Kidney capillary endothelial cell (primary cell): ENCODE data around the gene COL8A2.
A peak's percentile ranks its signal among the peaks of the same experiment; 100 is the strongest.

Experiments used
- DNase-seq: peaks from one replicate; pipeline ENCODE4 v3.0.0-alpha.2; 2018; ENCODE audit warnings: low spot score

COL8A2 gene

DNA sequence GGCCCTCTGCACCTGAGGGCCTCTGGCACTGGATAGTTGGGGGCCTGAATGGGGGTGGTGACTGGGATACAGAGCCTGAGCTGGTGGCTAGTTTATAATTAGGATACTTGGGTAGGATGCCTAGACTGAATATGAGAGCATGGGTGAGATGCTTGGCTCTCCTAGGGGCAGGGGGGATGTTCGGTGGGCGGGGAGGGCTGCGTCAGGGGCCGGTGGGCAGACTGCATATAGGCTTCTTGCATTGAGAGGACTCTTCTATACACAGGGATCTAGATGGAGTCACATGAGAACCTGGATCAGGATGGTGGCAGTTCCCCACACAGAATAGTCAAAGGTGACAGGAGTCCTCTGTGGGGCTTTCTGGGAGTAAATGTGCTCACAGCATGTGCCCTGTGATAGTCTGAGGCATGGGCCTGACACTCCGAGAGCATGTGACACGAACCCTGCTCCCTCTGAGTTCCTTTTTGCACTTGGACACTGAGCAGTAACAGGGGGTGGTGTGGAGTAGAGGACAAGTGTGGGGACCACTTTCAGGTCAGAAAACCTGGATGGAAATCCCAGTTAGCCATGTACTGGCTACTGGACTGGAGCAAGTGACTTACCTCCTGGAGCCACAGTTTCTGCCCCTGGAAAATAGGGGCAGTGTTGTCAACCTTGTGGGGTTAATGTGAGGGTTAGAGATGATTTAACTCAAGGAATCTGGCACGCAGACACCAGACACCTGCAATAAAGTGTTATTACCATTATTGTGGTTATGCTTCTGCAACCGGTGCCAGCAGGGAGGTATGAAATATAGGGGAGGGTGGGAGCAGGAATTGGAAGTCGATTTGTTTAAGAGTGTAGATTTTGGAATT, 33.2 kb upstream of the COL8A2 start:
- no peak for DNase-seq

GRCh38 chr1:36157115-36157903, 32.3 kb upstream of the COL8A2 start:
- no peak for DNase-seq

DNA sequence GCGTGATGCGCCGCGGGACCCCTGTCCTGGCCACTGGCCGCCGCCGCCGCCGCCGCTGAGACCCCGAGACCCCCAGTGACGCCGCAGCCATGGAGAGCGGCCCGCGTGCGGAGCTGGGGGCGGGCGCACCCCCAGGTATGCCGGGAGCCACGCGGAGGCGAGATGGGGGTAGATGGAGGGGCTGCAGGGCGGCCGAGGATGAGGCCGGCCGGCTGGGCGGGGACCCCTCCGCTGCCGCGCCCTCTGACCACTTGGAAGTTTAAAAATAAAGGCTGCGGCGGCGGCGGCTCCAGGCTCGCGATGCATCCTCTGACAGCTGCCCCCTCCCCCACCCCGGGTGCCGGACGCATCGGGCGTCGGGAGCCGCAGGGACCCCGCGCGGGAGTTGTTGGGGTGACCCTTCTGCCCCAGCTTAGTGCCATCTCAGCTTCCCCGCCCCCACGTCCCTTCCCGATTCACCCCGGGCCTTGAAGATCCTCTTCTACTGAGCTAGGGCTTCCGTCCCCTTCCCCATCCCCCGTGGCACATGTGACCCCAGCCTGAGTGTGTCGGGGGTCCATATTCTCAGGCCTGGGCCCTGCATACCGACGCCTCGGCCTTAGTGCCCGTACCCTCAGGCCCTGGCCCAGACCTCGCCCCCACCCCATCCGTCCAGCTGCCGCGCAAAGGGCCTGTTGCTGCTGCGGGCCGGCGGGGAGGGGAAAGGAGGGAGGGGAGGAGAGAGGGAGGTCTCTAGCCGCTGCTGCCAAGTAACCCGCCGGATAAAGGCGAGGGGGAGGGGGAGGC, 31.5 kb upstream of the COL8A2 start:
- no peak for DNase-seq

DNA sequence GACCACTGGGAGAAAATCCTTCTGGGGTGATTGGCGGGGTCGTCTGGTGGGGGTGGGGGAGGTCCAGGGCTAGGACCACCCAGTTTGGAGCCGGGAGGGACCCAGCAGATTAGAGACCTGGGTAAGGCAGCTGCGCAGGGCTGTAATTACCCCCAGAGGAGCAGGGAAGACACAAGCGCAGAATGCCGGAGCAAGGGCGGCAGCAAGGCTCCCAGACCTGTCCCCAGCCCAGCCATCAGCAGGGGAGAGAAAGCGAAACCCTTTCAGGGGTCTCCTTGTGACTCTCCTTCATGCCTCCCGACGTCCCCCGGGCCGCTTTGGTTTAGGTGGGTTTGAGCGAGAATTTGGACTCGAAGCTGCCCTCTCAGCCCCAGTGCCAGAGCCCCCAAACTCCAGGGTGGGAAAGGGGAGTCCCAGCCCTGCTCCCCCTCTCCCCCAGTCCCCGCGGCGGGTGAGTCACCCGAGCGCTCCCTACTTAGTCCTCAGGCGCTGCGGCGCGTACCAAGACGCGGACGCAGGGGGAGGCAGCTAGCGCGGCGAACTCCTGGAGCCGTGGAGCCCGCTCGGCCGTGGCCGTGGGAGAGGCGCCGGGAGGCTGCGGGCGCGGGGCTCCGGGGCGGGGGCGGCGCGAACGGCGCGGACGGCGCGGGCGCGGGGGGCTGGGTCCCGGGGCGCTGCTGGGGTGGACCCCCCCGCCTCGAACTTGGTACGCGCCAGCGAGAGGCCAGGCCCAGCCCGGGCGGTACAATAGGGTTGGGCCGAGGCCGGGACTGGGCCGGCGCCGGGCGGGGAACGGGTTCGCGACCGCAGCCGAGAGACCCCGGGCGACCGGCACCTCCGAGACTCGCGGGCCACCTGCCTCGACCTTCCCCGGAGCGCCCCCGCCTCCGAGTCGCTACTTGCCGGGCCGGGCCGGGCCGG, 30.6 kb upstream of the COL8A2 start, which contains the start of gene MAP7D1:
Gene MAP7D1 (plus strand): TSS at position 753 of the 921 bp plus-strand sequence. CDS start 258 bp downstream, outside the sequence.
- DNase-seq: no peak

DNA sequence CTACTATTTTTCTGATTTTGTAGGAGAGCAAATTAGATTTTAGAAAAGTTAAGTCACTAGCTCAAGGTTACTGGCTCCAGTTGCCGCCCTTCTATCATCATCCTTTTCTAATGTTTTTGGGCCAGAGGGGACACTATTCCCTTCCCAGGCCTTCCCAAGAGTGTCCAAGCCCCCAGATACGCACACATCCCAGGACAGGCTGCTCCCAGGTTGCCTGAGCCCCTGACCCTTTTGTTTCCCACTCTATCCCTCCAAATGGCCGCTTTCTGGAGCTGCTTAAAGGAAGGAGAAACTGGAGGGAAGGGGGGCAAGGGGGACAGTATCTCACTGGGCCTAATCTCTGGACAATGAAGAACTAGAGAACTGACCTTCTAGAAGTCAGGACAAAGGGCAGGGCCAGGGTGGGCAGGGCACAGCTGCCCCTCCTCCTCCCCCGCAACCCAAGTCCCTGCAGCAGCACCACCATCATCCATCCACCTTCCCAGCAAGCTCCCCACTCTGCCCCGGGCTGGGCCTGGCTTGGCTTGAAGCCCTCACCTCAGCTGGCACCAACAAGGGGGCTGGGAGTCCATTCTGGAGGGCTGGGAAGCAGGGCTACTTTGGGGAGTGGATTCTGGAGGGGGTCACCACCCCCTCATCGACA, 29.9 kb upstream of the COL8A2 start:
- DNase-seq: no peak

- no peak for DNase-seq
These were observed 29.3 kb upstream of the COL8A2 start for GRCh38 chr1:36154335-36154734.

DNA sequence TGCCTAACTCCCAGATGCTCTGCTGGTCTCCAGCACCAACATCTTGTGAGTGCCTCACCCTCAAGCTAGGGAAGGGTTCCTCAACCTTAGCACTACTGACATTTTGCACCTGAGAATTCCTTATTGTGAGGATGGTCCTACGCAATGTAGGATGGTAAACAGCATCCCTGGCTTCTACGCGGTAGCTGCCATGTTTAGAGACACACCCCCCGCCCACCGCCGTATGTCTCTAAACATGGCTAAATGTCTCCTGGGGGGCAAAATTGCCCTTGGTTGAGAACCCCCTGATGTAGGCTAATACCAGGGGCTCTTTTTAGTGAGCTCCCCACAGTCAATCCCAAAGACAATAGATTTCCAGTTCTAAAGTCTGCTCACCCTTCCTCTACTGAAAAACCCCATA, 28.5 kb upstream of the COL8A2 start:
- DNase-seq: no peak

DNA sequence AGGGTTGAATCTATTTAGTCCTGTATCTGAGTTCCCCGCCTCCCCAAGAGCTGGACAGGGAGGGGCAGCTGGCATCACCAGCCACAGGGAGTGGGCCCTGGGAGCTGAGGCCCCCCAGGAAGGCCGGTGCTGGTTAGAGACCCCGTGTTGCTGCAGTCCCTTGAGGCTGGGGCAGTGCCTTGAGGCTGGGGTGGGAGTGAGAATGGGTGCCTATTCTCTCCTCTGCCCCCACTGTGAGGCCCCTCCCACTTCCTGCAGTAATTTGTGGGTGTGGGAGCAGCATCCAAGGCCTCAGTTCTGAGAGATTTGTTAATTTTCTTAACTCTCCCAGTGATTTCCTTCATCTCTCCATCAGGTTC, 26.8 kb upstream of the COL8A2 start:
- no peak for DNase-seq

DNA sequence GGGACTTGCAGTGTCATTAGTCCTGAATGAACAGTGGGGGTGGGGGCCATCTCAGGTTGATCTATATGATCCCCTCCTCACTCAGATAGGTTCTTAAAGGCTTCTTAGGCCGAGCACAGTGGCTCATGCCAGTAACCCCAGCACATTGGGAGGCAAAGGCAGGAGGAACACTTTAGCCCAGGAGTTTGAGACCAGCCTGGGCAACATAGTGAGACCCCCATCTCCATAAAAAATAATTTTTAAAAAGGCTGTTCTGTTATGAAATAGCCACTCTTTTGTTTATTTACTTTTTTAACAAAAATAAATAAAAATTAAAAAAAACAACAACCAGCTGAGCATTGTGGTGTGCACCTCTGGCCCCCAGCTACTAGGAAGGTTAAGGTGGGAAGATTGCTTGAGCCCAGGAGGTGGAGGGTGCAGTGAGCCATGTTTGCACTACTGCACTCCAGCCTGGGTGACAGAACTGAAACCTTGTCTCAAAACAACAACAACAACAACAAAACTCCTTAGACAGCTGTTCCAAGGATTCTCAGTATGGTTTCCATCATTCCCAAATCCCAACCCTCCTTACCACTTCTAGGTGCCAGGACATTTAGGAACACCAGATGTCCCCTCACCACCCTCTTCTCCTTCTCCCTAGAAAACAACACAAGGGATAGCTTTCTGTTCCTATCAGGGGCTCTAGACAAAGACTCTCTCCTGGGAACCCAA, 26.3 kb upstream of the COL8A2 start:
- no peak for DNase-seq

GRCh38 chr1:36150296-36151133, 25.5 kb upstream of the COL8A2 start:
- DNase-seq: peak; percentile 94

DNA sequence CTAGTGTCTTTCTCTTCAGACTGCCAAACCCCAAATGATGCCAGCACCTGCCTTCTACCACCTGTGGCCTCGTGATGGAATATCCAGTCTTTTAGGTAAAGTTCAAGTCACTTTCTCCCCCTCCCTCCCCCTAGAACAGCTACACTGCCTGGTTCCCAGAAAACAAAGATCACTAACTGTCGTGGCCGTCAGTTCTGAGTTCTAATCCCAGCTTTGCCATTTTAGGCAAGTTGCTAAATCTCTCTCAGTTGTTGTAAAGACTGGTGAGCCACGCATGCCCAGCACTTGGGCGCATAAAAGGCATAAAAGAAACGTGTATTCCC, 24.9 kb upstream of the COL8A2 start:
- DNase-seq: no peak

DNA sequence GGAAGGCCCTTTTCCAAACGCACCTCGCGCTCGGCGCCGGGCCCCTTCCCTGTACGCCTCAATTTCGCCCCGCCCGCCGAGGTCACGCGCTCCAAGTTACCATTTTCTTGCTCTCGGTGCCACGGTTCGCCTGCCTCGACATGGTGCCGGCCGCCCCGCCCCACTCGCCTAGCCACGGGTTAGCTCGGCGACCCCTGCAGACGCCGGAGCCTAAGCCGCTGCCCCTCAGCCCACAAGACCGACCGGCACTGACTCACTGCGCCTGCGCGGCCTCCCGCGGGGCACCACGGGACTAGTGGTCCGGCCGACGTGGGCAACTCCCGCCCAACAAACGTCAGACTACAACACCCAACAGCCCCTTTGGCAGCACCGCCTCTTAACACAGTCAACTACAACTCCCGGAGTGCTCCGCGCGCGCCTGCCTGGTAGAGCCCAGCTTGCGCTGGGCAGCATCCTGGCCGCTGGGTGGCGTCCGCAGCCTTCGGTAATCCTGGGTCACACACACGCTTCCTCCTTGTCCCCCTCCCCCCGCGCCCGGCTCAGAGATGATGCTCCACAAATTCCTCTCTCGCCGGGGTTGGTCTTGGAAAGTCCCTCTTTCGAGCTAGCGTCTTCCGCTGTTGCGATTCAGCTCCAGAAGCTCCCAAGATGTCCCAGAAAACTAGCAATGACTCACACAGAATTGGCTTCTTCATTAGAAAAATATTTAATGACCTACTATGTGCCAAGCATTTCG, 24.4 kb upstream of the COL8A2 start, which contains the start of gene TRAPPC3:
Gene TRAPPC3 (minus strand): TSS at position 250 of the 736 bp plus-strand sequence. CDS start 108 bp downstream, at position 142.
- peak; percentile 100 for DNase-seq

DNA sequence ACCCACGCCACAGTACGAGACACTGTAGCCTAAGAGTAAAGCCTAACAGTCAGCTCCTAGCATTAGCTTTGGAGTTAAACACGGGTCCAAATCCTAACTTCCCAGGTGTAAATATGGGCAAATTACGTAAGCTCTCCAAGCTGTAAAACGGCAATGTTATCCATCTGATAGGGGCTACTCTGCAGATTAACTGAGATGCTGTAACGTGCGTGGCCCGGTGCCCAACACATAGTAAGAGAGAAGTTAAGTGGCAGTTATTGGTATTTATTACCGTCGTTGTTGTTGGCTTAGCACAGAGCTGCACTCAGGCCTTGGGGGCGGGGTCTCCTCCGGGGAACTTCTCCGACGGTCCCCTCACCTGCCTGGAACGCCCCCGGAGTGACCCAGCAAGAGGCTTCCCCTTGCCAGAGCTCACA, 23.8 kb upstream of the COL8A2 start:
- no peak for DNase-seq

DNA sequence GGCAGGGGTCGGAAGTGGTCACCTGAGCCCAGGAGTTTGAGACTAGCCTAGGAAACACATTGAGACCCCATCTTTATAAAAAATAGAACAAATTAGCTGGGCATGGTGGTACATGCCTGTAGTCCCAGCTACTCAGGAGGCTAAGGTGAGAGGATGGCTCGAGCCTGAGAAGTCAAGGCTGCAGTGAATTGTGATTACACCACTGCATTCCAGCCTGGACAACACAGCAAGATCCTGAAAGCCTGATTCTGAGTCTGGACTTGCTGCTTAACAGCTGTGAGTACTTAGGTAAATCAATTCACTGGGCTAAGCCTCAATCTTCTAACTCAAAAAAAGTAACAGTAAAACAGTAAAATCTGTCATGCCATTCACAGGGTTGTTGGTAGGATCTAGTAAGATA, 19.4 kb upstream of the COL8A2 start:
- DNase-seq: no peak

DNA sequence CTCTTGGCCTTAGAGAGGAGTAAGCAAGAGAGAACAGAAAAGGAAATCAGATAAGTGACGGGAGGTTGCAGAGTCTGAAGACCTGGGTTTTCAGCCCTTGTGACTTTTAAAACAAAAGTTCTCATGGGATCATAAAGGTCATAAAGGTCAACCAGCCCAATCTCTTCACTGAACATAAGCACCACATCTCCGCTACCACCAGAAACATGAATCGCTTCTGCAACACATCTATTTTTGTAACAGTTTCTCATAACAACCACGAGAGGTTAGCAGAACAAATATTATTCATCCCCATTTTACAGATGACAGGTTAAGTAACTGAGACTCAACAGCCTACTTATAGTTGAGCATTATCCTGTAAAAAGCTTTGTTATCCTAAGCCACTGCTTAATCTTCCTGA, 18.4 kb upstream of the COL8A2 start:
- DNase-seq: no peak

DNA sequence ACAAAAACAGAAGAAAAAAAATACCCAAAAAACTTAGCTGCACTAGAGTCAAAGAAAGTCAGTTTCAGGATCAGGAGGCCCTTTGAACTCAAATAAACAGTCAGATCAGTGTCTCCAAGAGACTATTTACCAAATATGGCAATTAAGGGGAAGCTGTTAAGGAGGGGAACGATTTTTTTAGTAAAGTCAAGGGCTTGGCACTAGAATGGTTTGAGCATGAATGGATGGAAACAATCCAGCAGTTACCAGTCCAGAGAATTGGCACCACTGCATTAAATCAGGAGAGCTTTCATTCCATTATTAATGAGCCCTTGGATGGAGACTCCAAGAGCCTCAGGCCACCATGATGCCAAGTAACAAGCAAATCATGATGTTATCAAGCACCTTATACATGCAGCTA, 17.1 kb upstream of the COL8A2 start:
- no peak for DNase-seq

DNA sequence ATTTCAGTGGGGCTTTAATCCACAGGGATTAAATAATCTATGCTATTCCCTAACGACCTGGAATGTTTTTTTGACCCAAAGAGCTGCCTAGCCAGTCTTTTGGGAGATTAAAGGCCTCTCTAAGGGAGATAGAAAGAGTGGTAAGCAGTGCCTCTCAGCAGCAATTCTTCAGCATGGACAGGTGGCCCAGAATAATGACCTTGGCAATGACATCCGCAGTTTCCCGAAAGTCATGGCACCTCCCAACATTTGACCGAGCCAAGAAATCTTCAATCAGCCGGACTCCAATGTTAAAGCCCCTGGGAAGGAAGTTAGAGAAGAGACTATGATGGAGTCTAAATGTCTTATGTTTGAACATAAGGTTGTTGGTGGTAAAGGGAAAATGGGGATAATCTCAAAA, 14.5 kb upstream of the COL8A2 start:
- DNase-seq: no peak

DNA sequence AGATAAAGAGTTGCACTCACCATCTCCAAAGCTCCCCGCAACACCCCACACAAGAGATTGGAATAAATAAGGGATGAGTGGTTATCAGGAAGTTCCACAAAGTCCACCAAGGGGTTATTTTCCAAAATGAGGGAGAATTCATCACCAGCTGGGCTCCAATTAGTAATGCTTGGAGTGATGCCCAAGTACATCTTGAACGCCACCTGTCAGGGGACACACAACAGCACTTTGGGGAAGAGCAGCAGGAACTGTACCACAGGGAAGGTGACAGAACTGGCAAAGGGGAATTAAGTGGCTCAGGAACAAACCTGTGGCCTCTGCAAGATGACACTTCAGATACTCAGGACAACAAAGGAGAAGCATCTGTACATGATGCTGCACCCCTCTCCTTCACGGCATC, 12.8 kb upstream of the COL8A2 start:
- no peak for DNase-seq

DNA sequence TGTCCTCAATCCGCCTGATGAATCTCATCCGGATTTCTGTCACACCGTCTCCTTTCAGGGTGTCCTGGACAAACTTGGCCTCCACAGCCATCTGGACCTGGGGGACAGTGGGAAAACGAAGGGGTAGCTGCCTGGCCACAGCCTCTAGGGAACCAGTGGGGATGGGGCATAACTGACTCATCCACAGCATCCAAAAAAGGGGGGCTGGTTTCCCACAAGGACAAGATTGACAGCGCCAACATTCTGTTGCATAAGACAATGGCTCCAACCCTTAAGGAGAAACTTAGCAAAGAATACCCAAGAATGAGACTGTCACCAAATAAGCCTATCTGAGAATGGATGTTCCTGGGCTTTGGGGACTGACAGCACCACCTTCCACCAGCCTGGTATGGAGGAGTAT, 12.2 kb upstream of the COL8A2 start:
- no peak for DNase-seq
